GM21737 (cell line): ENCODE measurements around the gene ZCCHC10.
A peak's percentile ranks its signal among the peaks of the same experiment; 100 is the strongest.

Experiments
- ATAC-seq: cut with Tn5 transposase; IDR thresholded peaks from one replicate; pipeline ENCODE4 v1.9.1; 2021; ENCODE audit warnings: mild to moderate bottlenecking, moderate library complexity; ENCODE audit not compliant: unreplicated experiment

Gene ZCCHC10

DNA sequence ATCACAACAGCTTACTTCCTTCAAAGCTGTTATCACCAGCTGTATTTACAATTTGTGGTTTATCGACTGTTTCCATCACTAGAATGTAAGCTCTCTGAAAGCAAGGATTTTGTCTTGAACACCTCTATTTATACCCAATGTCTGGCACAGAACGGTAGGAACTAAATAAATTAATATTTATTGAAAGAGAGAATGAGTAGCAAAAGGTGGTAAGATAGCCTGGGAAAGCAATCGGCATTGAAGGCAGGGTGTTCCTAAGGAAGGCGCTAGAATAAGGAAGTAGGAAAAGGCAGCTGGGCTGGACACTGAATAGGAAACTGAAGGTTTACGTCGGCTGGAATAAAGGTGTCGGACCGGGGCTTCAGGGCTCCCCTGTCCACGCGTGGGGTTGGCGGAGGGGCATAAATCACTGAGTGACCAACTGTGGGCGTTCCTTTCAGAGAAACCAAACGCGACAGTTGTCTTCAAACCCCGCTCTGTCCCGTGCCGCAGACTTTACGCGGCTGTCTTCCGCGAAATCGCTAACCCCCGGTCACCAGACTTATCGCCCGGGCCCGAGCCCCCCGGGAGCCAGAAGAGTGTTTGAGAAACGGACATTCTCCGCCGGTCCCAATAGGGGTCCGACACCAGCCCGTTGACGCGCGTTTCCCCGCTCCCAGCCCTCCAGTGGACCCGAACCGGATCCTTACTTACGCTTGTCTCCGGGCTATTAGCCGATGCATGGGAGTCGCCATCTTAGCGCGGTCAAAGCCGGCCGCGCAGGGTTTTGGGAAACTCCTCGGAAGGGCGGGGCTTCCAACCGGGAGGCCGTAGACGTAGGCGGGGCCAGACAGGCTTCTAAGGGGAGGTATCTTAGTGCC lies at the start of gene ZCCHC10:
Gene ZCCHC10 (minus strand): TSS at position 746 of the 860 bp plus-strand sequence. CDS start 12 bp downstream, at position 734.
- peak; percentile 94 for ATAC-seq

GRCh38 chr5:133075572-133076536 lies 49.5 kb upstream of the ZCCHC10 start:
- no peak for ATAC-seq

- no peak for ATAC-seq
These were observed 45.7 kb upstream of the ZCCHC10 start for GRCh38 chr5:133072021-133072420.

GRCh38 chr5:133066045-133066444 lies 39.7 kb upstream of the ZCCHC10 start:
- ATAC-seq, result no peak

- no peak for ATAC-seq
These were observed 39.1 kb upstream of the ZCCHC10 start for GRCh38 chr5:133065471-133065870.

DNA sequence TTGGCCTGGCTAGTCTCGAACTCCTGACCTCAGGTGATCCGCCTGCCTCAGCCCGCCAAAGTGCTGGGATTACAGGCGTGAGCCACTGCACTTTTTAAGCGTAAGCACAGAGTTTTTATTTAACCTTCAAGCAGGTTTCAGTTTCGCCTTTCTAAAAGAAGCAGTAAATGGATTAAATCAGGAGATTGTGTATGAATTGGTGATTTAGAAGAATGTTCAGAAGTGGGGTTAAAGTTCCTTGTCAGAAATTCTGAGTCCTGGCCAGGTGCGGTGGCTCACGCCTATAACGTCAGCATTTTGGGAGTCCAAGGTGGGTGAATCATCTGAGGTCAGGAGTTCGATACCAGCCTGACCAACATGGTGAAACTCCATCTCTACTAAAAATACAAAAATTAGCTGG lies 37.6 kb upstream of the ZCCHC10 start:
- no peak for ATAC-seq

DNA sequence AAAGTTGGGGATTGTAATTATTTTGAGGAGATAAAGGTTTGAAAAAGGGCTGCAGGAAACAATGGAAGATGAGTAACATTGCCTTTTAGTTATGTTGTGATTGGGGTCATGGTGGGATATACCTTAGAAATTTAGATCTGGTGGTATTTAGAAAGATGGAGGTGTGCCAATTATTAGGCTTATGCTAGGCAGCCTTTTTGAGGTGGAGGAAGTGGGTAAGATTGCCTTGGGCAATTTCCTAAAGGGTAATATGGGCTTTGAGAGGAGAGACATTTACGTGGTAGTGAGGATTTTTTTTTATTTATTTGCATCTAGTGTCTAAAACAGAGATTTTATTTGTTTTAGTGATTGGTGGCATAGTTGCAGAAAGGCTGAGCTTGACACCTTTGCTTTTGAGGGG lies 35.9 kb upstream of the ZCCHC10 start:
- ATAC-seq, result no peak

DNA sequence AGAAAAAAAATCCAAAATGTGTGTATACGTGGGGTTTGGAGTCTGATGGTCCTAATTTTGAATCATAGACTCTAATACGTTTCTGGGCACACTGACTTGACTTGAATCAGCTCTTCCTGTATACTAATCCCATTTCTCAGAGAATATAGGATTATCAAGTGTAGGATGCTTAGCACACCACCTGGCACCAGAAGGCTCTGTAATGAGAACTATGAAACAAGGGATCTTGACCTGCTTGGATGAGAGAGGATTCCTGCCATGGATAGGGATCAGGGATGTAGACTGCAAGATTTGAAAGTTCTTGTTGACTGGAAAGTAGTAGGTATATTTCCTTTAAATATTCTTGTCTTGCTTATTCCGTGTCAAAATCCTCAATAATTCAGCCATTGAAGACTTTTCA lies 33.3 kb upstream of the ZCCHC10 start:
- ATAC-seq, result no peak

- no peak for ATAC-seq
These were observed 30.5 kb upstream of the ZCCHC10 start for GRCh38 chr5:133056891-133057290.

DNA sequence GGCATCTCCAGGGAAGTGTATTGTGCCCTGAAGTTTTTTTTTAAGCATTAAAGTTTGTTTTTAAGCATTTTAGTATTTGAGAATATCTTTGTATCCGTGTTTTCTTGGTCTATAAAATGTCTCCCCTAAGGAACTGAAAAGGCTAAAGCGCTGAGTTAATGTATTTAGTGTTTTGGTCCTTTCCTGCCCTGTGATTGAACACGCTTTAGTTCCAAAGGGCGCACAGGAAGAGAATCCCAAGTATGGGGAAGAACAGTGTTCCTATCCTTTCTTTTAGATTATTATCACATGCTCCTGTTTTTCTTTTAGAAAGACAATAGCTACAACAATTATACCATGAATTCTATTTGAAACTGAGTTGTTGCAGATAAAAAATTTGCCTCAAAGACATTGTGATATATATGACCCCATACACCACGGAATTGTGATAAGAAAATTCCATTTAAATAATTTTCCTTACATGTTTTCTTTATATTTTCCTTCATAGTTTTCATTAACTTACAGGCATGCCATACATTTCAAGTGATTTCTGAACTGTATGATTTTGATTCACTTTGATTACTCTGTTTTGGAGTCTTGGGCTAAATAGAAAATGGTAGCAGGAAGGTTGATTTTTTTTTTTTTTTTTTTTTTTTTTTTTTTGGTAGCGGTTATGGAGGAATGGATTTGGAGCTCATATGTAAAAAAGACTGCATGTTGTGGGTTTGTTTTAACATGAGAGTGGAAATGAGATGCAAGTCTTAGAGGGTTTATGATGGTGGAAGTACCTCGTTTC lies 28.5 kb upstream of the ZCCHC10 start:
- ATAC-seq, result no peak

- ATAC-seq, result no peak
These were observed 27.1 kb upstream of the ZCCHC10 start for GRCh38 chr5:133053448-133053847.

- ATAC-seq, result peak; percentile 27
These were observed 26.2 kb upstream of the ZCCHC10 start for GRCh38 chr5:133052317-133053175.

- ATAC-seq, result peak; percentile 79
These were observed 25.4 kb upstream of the ZCCHC10 start, which contains the start of gene HSPA4 for GRCh38 chr5:133051542-133052316. Gene HSPA4 (plus strand): TSS chr5:133052013. CDS start chr5:133052251, 238 bp downstream.

GRCh38 chr5:133051061-133051541 lies 24.8 kb upstream of the ZCCHC10 start:
- peak; percentile 10 for ATAC-seq

GRCh38 chr5:133050521-133050920 lies 24.2 kb upstream of the ZCCHC10 start:
- no peak for ATAC-seq

GRCh38 chr5:133049726-133050048 lies 23.3 kb upstream of the ZCCHC10 start:
- ATAC-seq, result no peak

DNA sequence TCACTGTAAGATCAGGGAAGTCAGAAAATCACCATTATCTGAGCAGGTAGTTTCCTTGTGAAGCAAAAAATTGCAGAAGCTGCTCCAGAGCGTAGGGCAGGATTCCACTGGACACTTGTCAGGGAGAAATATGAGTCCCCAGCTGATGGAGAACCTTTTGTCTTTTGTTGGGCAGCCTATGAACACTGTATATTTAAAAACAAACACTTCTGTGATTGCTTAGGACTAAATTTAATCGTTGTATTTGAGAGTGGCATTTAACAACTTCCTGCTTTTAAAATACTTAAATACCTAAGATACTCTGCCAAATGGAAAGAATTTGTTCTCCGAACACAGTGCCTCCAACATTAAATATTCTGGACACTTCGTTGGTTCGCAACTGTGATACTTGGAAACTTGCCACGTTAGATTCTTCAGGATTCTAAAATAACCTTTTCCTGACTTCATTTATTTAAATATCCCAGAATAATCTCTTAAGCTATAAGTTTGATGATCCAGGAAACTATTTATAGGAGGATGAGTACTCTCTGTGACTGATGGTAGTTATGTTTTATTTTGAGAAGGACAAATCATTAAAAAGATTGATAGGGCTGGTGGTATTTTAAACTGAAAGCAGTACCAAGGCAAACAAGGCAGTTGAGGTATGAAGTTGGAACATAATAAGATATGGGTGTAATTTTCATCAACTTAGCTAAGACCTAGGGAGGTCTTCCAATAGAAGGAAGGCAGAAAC lies 22.8 kb upstream of the ZCCHC10 start:
- no peak for ATAC-seq

GRCh38 chr5:133047404-133047803 lies 21.1 kb upstream of the ZCCHC10 start:
- ATAC-seq, result no peak
